ENCODE data around the gene AQP5.

Gene AQP5

DNA sequence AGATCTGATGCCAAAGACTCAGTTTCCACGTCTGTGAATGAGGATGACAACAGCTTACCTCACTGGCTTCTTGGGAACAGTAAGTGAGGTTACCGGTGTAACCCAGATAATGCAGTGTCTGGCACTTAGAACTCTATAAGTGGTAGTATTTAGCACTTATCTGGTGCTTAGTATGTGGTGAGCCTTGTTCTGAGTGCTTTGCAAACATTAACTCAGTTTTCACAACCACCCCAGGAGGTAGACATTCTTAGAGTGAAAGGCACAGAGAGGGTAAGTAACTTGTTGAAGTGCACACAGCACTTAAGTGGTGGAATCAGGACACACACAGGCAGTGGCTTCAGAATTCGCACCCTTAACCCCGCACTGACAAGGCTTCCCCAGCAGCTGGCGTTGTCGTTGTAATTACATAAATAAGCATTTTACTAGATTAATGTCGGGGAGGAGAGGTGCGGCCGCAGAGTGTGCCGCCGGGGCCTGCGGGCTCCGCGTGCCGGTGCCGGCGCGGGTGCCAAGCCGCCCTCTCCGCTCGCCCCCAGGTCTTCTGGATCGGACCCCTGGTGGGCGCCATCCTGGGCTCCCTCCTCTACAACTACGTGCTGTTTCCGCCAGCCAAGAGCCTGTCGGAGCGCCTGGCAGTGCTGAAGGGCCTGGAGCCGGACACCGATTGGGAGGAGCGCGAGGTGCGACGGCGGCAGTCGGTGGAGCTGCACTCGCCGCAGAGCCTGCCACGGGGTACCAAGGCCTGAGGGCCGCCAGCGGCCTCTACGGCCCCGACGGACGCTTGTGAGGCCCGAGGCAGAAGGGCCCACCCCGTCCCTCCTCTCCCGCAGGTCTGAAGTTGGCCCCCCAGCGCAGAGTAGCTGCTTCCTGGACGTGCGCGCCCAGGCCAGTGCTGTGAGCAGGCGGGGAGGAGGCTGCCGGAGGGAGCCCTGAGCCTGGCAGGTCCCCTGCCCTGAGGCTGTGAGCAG, 6.5 kb upstream of the AQP5 start:
- DNase-seq (ENCODE audit: insufficient read length, low spot score) (no peak), FAIRE-seq (no peak)
- TF ChIP-seq, protein P1, sequence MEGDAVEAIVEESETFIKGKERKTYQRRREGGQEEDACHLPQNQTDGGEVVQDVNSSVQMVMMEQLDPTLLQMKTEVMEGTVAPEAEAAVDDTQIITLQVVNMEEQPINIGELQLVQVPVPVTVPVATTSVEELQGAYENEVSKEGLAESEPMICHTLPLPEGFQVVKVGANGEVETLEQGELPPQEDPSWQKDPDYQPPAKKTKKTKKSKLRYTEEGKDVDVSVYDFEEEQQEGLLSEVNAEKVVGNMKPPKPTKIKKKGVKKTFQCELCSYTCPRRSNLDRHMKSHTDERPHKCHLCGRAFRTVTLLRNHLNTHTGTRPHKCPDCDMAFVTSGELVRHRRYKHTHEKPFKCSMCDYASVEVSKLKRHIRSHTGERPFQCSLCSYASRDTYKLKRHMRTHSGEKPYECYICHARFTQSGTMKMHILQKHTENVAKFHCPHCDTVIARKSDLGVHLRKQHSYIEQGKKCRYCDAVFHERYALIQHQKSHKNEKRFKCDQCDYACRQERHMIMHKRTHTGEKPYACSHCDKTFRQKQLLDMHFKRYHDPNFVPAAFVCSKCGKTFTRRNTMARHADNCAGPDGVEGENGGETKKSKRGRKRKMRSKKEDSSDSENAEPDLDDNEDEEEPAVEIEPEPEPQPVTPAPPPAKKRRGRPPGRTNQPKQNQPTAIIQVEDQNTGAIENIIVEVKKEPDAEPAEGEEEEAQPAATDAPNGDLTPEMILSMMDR (IDR thresholded peaks at IDR 0.05; ENCODE audit: insufficient read depth, missing control alignments), result no peak

DNA sequence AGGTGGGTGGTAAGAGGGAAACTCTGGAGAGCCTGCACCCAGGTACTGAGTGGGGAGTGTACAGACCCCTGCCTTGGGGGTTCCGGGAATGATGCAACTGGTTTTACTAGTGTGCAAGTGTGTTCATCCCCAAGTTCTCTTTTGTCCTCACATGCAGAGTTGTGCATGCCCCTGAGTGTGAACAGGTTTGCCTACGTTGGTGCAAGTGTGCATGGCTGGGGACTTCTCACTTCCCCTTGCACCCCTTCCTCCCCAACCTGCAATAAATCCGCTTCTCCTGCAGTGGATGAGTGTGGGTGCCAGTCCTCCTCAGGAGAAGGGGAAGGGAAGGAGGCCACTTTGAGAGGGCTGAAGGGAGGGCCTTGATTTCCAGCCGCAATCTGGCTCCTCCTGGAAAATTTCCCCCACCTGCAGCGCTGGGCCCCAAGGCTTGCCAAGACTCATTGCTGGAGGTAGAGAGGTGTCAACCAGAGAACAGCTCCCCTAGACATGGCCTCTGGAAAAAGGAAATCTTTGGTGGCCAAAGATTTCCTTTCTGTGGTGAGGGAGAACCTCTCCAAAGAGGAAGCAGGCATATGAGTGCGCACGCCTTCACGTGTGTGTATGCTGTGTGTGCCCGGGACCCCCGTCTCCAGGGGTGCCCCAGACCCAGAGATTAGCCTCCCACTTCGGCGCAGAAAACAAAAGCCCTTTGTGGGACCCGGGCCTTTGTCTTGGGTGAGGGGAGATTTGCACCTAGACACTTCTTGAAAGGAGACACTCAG, 5.6 kb upstream of the AQP5 start:
- TF ChIP-seq, protein P1 (IDR thresholded peaks at IDR 0.05; ENCODE audit: insufficient read depth, missing control alignments), result no peak
- FAIRE-seq (no peak), DNase-seq (ENCODE audit: insufficient read length, low spot score) (no peak)

DNA sequence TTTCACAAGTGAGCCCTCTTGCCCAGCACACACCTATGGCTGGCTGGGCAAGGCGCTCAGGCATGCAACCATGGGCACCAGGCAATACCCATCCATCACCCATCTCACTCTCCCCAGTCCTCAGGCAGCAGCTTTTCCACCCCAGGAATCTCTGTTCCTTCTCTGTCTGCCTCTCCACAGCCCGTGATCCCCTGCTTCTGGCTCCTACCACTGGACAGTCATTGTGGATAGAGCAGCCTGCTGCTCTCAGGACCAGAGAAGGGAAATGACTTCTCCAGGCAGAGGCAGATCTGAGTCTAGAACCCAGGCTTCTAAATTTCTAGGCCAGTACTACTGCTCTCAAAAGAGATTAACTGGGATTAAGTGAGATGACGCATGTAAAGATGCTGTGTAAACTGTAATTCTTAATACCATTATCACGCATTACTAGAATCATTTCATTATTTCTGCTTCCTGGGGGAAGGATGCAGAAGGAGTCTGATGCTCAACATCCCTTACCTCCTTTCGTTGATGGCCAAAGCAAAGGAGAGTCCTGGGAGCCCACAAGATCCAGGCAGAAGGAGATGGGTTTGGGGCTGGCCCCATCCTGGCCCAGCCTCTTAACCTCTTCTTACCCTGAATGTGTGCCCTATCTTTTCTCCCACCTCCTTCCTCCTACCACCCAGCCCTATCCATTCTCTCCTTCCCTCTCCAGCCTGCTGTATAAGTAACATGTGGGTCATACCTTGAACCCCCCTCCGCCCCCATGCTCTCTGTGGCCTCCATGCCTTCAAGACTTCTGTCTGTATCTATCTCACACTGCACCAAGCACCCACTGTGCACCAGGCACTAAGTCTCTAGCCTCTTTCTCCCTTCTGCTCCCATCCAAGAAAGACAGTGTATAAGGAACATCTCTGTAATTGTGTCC, 4.8 kb upstream of the AQP5 start:
- DNase-seq (ENCODE audit: insufficient read length, low spot score) (peak; percentile 74), FAIRE-seq (peak; percentile 90)
- TF ChIP-seq, protein P1 (IDR thresholded peaks at IDR 0.05; ENCODE audit: insufficient read depth, missing control alignments), result no peak

DNA sequence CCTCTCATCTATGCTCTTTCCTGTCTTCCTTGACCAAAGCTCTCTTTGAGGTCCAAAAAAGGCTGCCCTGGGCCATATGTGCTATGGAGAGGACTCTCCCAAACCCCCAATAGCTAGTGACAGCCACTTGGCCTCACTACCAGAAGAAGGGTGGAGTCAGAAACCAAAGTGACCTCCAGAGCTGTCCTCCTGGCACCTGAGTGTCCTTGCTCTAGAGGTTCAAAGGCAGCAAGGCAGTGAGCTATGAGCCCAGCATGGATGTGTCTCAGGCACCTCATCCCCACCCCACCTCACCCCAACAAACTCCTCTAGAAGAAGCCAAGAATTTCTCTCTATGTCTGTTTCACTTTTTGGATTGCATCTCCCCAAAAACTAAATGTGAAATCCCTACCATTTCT, 4.1 kb upstream of the AQP5 start:
- FAIRE-seq, result no peak
- TF ChIP-seq, protein P1 (IDR thresholded peaks at IDR 0.05; ENCODE audit: insufficient read depth, missing control alignments), result no peak
- no peak for DNase-seq (ENCODE audit: insufficient read length, low spot score)

DNA sequence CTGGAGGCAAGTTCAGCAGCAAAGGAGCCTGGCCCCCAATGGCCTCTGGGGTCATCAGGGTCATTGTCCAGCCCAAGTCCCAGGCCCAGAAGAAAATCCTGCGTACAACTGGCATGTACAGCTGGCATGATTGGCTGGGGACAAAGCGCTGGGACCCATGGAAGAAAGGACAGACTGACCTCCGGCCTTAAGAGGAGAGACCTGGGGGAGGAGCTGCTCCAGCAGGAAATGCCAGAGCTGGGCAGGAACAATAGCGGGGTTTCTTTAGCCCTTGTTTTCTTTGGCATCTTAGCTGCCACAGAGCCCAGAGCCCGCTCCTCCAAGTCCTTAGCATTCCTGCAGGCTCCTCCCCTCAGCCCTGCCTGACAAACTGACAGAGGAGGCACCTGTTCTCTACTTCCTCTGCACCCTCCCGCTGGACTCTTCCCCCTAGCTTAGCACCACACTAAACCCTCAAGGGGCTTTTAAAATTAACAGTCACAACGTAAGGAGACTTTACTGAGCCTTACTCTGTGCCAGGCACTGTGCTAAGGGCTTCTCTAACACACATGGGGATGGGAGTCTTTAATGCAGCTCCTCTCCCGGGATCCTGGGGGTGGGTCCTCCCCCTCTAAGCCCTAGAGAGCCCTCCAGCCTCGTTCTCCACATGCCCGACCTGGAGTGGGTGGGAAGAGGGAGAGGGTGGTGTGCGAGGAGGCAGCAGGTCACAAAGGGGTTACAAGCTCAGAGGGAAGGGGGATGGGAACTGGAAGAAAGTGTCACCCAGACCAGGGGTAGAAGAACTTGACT, 1.8 kb upstream of the AQP5 start:
- TF ChIP-seq, protein P1 (IDR thresholded peaks at IDR 0.05; ENCODE audit: insufficient read depth, missing control alignments), result no peak
- FAIRE-seq (no peak), DNase-seq (ENCODE audit: insufficient read length, low spot score) (no peak)

DNA sequence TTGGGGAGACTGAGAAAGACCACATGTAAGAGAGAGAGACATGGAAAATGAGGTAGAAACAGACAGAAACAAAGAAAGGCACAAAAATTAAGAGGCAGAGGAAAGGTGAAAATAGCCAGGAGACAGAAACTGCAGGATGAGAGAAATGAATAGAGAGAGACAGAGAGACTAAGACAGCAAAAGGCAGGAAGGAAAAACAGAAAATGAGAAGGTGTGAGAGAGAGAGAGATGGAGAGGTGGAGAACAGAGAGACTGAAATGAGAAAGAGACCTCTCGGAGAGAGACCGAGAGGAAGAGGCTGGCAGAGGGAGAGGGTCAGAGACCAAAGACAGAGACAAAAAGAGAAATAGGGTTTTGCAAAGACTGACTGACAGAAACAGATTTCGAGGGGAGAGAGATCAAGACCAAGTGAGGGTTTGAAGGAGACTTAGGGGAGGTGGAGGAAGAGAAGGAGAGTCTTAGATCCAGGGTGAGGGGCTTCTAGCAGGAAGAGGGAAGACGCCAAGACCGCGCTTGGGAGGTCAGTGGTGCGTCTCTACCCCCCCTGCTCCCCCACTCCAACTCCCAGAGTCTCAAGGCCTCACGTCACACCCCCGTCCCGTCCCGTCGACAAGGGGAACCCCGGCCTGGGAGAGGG, 1.1 kb upstream of the AQP5 start:
- FAIRE-seq (no peak), DNase-seq (ENCODE audit: insufficient read length, low spot score) (no peak)
- TF ChIP-seq, protein P1 (IDR thresholded peaks at IDR 0.05; ENCODE audit: insufficient read depth, missing control alignments), result no peak
